HG02759 (cell line): ENCODE data around the gene RERE.
"Not testable (repeated sequence)": the region's sequence is repeated elsewhere in the genome, so short reads cannot be mapped to it uniquely, and the experiment has no call there.

Experiments
- ATAC-seq: cut with Tn5 transposase; IDR thresholded peaks from one replicate; pipeline ENCODE4 v1.9.1; 2021; ENCODE audit warnings: mild to moderate bottlenecking, moderate library complexity; ENCODE audit not compliant: unreplicated experiment

RERE gene

DNA sequence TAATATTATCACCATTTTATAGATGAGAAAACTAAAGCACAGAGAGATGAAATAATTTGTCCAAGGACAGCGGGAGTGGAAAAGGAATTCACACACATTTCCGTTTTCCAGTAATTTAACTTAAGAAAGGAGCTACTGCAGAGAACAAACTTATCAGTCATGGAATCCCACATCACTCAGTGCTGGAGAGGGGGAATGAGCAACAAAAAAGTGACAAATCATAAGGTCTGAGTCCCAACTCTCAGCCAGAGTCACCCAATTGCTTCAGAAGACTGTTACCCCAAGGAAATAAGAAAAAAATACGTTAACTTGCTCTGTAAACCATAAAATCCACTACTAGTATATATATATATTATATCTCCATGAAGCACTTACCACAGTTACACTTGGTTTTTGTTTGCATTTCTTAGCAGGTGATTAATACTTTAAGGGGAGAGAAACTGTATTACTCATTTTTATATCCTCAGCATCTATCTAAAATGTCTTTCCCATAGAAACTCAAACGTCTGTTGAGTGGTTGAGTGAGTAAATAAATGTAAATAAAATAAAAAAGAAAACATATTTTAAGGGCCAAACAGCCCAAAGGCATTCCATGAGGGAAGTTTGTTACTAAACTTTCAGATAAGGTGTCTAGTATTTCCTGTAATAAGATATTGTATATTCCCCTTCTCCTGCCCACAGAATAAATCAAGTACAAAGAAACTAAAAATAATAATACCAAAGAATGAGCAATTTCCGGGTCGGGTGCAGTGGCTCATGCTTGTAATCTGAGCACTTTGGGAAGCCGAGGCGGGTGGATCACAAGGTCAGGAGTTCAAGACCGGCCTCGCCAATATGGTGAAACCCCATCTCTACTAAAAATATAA, 422.8 kb downstream of the RERE start:
- no peak for ATAC-seq

GRCh38 chr1:8392522-8392921, 424.9 kb downstream of the RERE start:
- ATAC-seq = no peak

DNA sequence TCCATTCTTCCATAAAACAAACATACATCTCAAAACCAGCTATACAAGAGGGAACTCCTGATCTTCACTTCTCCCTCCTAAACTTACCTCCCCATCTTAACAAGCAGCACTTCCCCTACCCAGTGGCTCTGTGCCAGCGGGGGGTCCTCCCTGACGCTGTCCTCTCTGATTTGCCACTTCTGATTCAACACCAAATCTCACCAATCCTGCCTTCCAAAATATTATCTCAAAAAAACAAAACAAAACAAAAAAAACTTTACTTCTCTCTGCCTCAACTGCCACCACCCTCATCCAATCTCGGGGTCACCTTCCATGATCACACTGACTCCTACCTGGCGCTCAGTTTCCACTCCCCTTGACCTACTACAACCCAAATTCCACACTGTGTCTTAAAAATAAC, 426.7 kb downstream of the RERE start:
- no peak for ATAC-seq

GRCh38 chr1:8389958-8390535, 427.4 kb downstream of the RERE start:
- ATAC-seq = no peak

GRCh38 chr1:8388732-8389562, 428.5 kb downstream of the RERE start:
- ATAC-seq = no peak

DNA sequence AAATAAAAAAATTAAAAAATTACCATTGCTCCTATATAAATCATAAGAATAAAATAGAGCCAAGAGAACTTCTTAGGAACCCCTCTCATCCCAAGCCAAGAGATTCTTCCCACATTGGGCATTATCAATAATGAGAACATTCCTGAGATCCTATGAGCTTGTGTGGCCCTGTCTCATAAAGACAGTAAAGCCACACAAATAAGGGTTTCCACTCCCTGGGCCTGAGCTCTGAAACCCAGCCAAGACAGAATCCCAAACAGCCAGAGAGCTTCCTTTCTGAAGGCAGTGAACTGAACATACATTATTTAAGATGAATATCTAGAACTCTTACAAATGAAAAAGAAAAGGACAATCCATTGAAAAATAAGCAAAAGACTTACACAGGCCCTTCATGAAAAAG, 431.2 kb downstream of the RERE start:
- no peak for ATAC-seq

- no peak for ATAC-seq
Observed at GRCh38 chr1:8384577-8384976, 432.9 kb downstream of the RERE start.

DNA sequence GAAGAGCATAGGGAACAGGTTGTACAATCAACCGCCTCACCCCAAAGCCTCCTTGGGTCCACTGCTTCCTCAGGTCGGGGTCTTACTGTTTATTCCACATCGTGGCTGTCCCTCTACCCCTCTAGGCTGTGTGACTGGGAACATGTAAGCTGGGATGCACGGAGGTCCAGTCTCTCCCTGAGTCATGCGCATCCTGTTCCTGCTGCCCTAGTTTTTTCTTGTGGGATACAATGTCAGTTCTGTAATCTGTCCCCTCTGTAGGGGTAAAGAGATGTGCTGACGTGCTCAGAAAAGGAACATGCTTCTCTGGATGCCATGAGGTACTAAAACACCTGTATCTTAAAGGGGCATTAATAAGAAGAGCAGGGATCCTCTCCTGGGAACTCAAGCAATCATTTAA, 433.4 kb downstream of the RERE start:
- ATAC-seq = no peak

- ATAC-seq = no peak
Observed at GRCh38 chr1:8382608-8383505, 434.6 kb downstream of the RERE start.

GRCh38 chr1:8382051-8382505, 435.4 kb downstream of the RERE start:
- ATAC-seq = no peak

DNA sequence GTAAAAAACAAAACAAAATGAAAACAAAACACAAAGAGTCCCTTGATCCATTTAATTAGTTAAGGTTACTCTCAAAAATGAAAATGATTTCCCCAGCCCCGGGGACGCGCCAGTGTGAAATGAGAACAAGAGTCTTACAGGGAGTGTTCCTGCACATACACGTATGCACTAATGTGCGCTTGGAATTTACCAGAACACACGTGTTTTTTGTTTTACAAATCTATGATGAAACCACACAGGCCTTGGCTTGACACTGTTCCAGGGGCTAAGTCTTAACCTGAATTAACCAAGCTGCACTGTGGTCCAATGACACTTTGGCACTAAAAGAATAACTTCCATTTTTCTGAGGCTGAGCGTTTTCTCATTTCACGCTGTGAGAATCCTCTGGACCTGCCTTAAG, 435.8 kb downstream of the RERE start:
- no peak for ATAC-seq

DNA sequence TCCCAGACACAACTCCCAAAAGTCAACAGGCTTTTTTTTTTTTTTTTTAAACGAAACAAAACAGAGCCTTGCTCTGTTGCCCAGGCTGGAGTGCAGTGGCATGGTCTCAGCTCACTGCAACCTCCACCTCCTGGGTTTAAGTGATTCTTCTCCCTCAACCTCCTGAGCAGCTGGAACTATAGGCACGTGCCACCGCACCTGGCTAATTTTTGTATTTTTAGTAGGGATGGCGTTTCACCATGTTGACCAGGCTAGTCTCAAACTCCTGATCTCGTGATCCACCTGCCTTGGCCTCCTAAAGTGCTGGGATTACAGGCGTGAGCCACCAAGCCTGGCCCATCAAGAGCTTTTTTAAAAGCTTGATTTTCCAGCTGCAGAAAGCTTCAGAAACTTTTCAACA, 437.1 kb downstream of the RERE start:
- ATAC-seq = not testable (repeated sequence)

DNA sequence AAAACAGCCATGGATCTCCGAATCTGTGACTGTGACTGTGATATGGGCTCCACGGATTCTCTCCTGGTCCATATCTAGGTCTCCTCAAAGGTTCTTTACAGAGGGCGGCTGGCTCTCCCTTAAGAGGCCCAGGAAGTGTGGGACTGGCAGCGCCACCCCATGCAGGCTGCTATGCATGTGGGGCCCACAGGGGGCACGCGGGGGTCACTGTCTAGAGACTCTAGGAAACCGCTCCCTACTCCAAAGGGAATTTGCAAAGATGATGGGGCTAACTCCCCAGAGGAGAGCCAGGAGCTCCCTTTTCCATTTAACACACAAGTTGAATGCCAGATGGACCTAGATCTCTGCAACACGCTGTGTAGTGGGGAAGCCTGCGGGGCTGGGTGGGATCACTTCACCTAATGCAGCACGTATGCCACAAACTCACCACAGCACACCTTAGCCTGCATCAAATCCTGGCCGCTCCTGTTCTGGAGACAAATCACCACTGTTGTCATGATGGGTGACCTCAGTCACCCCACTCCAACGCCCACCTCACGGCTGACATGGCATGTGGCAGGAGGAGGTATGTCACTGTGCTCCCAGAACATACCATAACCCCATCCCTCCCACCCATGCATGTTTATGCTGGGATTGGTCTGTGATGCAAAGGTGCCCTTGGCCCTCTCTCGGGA, 437.8 kb downstream of the RERE start:
- no peak for ATAC-seq

- ATAC-seq = no peak
Observed at GRCh38 chr1:8378981-8379470, 438.4 kb downstream of the RERE start.

- ATAC-seq = no peak
Observed at GRCh38 chr1:8378178-8378577, 439.3 kb downstream of the RERE start.

DNA sequence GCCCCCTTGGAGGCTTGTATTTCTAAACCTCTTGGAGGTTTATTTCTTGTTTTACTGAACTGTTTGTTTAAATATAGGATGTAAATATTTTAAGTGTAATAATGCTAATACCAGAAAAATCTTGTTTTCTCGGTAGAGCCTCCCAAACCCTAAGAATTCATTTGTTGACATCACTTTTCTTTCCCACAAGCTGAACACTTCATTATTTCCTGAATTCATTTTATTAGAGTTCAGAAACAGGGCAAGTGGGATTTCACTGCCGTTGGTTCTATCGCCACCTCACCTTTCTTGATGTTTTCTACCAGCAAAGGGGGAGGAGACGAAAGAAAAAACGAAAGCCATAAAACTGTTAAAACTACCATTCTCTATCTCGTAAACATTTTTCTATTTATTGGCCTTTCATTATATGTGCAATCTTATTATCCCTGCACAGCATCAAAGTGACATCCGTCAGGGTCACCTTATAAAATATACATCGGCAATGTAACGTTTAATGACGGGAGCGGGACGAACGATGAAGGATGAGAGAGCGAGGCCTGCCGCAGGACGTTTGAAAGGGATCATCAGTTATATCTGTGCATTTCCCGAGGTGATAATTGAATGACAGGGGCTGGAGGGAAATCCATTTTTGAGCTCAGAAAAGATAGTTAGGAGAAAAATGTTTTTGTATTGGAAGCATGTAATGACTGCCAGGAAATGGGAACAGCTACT, 440.0 kb downstream of the RERE start:
- no peak for ATAC-seq

DNA sequence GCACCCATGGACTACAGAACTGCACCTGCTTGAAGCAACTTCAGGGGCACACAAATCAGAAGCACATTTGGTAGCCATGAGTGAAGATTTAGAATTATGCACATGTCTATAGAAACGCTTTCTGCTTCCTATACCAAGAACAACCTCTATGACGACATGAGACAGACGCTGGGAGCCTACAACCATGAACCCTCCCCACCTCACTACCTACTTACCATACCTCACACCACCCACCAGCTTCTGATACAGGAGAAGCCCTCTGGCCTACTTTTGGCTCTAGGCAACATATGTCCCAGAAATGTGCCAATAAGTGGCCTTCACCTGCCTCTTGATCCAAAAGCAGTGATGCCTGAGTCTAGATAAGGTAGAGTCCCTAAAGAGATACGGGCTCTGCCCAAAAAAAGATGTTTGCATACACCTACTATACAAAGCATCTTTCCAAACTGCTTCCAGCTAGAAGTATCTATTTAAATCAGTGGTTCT, 441.0 kb downstream of the RERE start:
- no peak for ATAC-seq

- ATAC-seq = no peak
Observed at GRCh38 chr1:8374812-8375211, 442.6 kb downstream of the RERE start.

GRCh38 chr1:8374356-8374755, 443.1 kb downstream of the RERE start:
- no peak for ATAC-seq
